ENCODE measurements around the gene LYSMD4. TPM values are rescaled to one million over a fixed set of nuclear protein-coding genes. Genes with fewer than 3 reads are reported as not detected.
"Not testable (repeated sequence)": the region's sequence is repeated elsewhere in the genome, so short reads cannot be mapped to it uniquely, and the experiment has no call there.

The LYSMD4 gene
- 8.1 and 9.2 TPM in 2 replicates for total RNA-seq

DNA sequence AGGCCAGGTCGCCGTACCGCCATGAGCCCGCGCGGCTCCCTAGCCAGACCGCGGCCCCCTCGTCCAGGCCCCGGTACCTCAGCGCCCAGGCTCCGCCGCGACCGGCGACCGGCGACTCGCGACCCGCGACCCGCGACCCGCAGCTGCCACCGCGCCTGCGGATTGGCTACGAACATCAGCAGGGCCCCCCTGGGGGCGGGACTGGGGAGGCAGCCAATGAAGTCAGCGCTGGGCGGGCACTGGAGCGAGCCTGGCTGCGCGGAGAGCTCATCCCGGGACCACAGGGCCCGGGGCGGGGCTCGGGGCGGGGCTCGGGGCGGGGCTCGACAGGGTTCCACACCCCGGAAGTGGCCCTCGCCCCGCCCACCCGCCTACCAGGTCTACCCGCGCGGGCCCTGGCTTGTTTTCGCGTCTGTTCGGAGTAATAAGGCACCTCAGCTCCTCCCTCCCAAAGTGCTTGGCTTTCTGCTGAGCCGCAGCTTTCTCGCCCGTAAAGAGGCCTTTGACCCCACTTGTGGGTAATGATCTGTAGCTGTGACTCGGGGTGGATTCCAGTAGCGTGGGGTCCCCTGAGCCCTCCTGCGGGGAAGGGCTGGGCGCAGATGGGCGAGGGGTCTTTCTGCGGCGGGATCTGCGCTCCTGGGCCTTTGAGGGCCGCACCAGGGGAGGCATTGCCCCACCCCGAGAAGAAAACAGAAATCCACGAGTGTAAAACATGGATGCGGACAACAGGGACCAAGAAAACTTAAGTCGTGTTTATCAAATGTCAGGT lies at the start of gene LYSMD4:
Gene LYSMD4, minus strand, starts transcription at position 170 of the 772 bp plus-strand sequence. CDS start 1,438 bp downstream, outside the sequence.
- DNase-seq (ENCODE audit: low read depth, low spot score): peak; percentile 75

DNA sequence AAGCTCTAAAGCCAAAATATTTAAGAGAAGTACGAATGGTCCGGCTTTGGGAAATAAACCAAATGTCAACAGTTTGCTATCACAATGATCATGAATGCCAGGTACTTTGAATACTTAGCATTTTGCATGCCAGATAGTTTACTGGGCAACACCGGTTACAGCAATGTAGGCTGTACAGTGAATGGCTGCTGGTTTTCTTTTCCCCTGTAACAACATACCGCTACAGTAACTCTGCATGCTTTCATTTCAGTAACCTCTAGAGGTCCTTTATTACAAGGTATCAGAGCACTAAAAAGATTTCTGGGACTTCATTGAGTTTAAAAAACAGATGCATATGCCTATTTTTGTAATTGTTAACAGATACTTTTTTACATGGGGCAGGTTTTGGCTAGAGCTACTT lies 48.8 kb upstream of the LYSMD4 start:
- not testable (repeated sequence) for DNase-seq (ENCODE audit: low read depth, low spot score)

DNA sequence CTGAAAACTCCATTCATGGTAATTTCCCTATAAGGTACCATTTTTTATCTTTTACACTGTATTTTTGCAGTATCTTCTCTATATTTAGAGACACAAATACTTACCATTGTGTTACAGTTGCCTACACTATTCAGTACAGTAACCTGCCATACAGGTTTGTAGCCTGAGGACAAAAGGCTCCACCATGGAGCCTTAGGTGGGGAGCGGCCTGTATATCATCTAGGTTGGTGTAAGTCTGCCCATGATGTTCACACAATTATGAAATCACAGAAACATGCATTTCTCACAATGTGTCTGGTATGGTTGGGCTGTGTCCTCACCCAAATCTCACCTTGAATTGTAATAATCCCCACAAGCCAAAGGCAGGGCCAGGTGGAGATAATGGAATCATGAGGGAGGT lies 43.9 kb upstream of the LYSMD4 start:
- no peak for DNase-seq (ENCODE audit: low read depth, low spot score)

DNA sequence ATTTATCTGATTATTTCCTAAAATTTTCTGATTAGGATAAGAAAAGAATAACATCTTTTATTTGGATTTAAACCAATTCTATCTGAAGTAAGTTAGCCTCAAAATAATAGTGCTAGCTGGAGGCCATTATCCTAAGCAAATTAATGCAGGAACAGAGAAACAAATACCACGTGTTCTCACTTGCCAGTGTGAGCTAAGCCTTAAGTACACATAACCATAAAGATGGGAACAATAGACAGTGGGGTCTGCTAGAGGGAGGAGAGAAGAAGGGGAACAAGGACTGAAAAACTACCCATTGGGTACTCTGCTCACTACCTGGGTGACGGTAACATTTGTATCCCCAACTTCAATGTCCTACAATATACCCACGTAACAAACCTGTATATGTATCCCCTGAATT lies 31.3 kb upstream of the LYSMD4 start:
- DNase-seq (ENCODE audit: low read depth, low spot score): no peak

DNA sequence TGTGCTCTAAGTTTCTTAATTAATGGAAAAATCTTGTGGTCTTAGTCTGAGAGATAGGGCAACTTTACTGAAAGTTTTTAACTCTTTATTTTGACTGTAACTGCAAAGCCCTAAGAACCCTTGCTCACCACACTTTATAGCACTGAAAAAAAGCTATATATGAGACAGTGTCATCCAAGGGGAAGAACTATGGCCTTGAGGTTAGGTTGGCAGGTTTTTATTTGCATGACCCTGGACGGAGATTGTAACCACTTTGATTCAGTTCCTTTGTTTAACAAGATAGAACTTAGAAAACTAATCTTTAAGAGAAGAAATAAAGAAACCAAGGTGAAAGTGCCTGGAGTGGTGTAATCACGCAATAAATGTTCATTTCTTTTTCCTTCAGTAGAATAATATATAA lies 30.6 kb upstream of the LYSMD4 start:
- DNase-seq (ENCODE audit: low read depth, low spot score): no peak

DNA sequence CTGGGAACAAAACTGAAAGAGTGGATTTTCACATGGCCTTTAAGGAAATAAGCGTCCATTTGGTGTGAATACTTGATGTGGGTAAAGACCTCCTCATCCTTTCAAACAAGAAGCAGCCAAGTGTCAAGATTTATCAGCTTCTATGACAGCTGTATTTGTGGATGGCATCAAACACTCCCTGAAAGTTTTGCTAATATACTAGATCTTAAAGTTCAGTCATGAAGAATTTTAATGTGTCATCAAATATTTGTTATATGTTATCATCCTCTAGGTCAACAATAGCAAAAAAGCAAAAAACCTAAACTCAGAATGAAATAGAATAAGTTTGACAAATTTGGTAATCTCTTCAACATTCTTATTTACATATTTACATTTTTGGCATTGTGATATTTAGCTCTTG lies 29.1 kb upstream of the LYSMD4 start:
- DNase-seq (ENCODE audit: low read depth, low spot score): no peak

DNA sequence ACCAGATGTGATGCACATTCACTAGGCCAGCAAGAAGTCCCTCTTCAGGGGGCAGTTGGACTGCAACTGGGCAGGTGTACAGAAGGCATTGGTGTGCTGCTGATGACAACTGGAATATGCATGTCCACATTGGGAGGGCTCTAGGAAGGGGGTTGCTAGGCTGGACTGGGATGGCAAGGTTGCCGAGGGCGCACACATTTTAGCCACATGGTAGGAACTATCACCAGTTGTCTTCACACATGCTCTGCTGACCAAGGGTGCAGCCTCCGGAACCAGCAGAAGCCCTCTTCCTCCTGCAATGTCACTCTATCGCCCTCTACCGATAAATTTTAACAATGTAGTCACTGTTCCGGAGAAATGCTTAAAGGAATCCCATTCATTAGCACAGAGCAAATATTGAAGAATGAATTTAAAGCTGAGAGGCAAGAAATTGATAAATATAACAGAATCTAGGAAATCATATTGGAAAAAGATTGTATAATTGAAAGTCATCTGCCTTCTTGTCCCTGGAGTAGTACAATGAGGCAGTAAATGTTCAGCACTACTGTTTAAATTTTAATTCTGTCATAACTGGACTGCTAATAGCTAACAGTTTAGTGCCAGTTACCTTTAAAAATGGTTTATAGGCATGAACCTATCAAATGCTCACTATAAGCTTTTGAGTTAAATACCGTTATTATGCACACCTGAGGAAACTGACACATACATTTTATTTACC lies 22.6 kb upstream of the LYSMD4 start:
- DNase-seq (ENCODE audit: low read depth, low spot score): peak; percentile 17

DNA sequence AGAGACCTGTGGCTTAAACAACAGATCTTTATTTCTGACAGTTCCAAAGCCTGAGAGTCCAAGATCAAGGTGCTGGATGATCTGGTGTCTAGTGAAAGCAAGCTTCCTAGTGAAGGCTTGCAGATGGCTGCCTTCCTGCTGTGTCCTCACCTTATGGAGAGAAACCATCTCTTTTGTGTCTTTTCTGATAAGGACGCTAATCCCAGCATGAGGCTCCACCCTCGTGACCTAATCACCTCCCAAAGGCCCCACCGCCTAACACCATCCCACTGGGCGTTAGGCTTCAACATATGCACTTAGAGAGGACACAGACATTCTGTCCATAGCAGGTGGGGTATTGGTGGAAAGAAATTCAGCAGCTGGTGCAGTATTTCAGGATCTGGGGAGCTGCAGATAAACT lies 19.8 kb upstream of the LYSMD4 start:
- DNase-seq (ENCODE audit: low read depth, low spot score): no peak

DNA sequence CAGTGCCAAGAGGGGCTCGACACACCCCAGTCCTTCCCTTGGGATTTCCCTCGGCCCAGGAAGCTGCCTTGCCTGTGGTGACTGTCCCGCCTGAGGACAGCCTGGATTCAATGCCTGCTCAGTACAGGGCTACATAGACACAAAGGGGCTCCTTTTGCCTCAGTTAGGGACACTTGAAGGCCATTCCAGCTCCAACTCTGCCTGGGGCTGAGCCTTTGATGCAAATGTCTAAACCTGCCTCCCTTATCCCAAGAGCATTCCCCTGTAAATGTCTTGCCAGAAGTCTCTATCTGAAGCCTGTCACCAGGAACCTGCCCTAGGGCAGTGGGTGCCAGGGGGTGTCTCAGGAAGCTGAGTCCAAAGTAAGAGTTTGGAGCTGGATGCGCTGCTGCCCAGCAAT lies 19.3 kb upstream of the LYSMD4 start:
- no peak for DNase-seq (ENCODE audit: low read depth, low spot score)

DNA sequence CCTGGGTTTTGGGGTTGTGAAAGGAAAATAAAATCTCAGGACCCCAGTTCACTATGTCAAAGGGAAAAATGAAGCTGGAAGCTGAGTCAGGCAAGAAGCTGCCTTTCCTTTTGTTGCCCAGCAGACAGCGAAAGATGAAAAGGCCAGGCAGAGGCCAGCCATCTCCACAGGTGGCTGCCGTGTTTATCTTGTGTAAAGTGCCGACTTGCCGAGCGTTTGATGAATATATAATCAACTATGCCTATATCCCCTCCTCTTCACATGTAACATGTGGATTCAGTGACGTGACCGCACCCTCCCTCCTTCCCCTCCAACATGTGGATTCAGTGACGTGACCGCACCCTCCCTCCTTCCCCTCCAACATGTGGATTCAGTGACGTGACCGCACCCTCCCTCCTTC lies 17.1 kb upstream of the LYSMD4 start:
- DNase-seq (ENCODE audit: low read depth, low spot score): not testable (repeated sequence)

DNA sequence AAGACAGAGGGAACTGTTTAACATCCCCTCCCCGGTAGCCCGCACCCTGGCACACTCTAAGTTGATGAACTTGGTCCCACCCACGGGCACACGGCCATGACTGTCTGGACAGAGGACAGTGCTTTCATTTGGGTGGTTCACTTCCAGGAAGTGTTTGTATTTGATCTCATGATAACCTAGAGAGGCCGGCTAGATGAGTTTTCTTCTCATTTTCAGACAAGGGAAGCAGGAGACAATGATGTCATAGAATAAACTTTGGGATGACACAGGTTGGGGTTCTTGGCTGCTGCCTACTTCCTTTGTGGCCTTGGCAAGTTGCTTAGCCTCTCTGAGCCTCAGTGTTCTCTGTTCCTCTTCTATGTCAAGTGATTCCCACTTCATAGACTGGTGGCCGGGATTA lies 16.1 kb upstream of the LYSMD4 start:
- DNase-seq (ENCODE audit: low read depth, low spot score): no peak

DNA sequence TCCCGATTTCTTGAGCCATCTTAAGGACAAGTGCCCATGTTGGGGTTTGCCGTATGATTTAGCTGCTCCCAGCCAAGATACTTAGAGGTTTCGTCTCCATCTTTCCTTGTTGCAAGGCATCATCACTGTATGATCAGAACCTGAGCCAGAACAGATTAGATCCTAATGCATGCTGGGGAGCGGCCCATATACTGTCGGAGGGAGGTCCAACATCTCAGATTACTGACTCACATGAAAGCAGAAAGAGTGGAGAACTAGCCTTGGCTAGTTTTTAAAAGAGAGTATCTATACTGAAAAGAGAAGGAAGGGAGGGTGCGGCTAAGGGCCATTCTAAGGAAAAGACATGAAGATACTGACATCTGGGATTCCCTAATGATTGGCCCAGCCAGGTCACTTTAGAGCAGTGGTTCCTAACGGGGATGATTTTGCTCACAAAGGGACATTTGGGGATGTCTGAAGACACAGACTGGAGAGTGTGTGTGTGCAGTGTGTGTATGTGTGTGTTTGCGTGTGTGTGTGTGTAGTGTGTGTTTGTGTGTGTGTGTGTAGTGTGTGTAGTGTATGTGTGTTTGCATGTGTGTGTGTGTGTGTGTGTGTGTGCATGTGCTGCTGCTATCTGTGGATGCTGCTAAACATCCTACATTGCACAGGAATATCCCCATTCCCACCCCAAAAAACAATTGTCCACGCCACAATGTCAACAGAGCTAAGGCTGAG lies 12.3 kb upstream of the LYSMD4 start:
- DNase-seq (ENCODE audit: low read depth, low spot score): no peak

DNA sequence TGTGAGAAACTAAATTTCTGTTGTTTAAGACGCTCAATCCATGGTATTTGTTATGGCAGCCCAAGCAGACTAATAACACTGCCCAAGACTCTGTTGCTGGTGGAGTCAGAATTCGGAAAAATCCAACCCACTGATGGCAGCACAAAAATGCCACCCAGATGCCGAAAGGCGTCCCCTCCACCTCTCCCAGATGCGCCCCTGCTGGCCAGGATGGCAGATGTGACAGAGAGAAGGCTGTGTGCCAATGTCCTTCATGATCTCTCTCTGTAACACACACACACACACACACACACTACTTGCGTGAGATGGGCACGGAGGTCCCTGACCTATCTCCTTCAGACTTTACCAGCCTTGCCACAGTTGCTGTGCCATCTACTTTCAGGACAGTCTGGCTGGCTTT lies 10.9 kb upstream of the LYSMD4 start:
- no peak for DNase-seq (ENCODE audit: low read depth, low spot score)

DNA sequence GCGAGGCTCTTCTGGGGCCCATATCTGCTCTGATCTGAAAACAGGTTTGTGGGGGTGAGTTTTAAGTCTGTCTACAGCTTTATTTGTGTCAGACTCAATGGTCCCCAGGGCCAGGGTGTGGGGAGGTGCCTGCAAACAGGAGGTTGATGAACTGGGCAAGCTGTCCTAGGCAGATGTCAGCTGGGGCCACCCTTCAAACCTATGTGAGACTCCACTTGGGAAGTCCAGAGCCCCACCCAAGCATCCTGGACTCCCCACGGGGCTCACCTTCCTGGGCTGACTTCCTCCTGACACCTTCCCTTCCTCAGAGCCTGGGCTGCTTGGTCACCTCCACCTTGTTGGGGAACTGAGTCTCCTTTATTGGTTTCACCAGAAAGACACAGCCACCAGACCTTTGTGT lies 8.6 kb upstream of the LYSMD4 start:
- no peak for DNase-seq (ENCODE audit: low read depth, low spot score)

DNA sequence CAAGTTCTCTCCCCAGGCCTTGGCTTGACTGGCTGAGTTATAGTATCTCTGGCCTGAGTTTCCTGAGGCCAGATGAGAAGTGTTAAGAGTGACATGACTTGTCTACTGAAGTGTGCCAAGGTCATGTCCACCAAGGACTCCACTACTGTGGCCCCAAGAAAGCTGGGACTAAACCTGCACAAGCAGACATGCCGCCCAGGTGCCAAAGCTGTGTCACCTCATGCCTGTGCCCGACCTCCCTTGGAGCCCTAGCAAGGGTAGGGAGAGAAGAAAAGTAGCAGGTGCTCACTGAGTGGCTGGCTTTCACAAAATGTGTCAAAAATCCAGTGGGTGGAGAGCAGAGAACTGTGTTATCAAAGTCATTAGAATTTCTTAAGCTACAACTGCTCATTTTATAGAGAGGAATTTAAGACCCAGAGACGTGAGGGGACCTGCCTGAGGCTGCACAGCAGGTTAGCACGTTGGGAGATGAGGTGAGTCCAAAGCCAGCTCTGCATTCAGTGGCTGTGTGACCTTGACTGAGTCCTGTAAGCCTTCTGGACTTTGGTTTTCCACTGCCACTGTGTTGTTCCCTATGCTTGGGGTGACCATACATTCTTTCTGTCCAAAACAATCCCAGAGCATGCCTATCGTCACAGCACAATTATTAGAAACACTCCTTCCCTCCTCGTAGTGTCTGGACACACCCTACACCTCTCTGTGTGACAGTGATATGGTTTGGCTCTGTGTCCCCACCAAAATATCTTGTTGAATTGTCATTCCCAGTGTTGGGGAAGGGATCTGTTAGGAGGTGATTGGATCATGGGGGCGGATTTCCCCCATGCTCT lies 5.0 kb upstream of the LYSMD4 start:
- DNase-seq (ENCODE audit: low read depth, low spot score): no peak

DNA sequence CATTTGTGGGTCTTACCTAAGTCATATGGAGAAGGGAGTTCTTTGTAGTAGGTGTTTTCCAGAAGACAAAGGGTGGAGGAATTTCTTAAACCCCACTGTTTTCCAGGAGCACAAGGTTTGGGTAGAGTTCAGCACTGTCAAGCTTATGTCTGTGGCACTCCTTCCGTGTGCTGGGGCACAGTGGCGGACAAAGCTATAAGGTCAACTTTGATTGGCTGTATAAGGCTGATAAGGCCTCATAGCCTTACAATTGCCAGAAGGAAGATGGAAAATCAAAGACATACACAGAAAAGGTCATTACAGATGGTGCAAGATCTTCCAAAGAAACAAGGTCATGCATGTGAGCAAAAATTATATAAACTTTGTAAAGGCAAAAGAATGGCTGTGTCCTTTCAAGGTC lies 3.5 kb upstream of the LYSMD4 start:
- no peak for DNase-seq (ENCODE audit: low read depth, low spot score)

DNA sequence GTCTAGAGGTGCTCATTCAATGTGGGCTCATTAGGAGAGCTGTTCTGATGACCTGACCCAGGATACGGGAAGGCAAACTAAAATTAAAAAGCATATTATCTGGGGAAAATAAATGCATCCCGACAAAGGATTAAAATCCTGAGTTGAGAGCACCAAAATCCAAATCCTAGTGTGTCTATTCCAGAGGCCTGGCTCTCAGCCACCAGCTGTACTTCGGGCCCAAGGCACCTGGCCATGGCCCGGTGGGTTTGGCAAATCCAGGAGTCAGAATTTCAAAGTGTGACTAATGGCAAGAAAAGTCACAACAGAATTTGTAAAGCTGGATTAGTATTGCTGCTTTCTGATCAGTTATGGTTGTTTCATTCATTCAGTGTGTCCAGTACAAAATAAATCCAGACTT lies 2.6 kb upstream of the LYSMD4 start:
- DNase-seq (ENCODE audit: low read depth, low spot score): no peak

DNA sequence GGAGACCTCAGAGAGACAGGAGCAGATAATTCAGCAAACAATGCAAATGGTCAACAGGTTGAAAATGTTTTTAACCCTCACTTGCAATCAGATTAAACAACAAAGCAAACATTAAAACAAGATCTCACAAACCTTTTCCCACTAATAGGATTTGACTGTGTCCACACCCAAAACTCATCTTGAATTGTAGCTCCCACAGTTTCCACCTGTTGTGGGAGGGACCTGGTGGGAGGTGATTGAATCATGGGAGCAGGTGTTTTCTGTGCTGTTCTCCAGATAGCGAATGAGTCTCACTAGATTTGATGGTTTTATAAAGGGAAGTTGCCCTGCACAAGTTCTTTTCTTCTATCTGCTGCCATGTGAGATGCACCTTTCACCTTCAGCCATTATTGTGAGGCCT lies 1.3 kb upstream of the LYSMD4 start:
- no peak for DNase-seq (ENCODE audit: low read depth, low spot score)

DNA sequence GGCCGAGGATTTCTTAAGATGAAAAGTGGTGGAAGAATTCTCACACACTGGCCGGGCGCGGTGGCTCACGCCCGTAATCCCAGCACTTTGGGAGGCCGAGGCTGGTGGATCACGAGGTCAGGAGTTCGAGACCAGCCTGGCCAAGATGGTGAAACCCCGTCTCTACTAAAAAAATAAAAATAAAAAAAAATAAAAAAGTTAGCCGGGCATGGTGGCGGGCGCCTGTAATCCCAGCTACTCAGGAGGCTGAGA lies 729 bp upstream of the LYSMD4 start:
- DNase-seq (ENCODE audit: low read depth, low spot score): not testable (repeated sequence)

DNA sequence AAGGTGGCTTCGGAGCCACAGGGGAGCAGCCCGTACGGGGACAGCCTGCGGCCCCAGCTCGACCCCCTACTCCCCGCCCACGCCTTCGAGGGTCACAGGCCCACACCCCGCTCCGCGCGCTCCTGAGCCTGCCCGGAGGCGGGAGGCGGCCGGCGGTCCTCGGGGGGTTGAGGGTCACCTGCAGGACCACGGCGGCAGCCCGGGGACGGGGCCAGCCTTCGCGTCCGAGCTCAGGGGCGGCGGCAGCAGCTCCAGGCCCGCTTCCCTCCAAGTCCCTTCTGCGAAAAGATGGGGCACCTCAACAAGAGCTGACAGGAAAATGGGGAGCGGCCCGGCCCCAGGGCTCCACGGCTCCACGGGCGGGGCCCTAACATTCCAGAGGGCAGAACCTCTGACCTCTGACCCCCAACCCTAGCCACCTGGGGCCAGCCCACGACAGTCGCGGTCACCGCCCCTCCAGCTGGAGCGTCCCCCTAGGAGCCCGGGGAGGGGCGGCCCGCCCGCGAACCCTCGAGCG lies 428 bp downstream of the LYSMD4 start:
- no peak for DNase-seq (ENCODE audit: low read depth, low spot score)

DNA sequence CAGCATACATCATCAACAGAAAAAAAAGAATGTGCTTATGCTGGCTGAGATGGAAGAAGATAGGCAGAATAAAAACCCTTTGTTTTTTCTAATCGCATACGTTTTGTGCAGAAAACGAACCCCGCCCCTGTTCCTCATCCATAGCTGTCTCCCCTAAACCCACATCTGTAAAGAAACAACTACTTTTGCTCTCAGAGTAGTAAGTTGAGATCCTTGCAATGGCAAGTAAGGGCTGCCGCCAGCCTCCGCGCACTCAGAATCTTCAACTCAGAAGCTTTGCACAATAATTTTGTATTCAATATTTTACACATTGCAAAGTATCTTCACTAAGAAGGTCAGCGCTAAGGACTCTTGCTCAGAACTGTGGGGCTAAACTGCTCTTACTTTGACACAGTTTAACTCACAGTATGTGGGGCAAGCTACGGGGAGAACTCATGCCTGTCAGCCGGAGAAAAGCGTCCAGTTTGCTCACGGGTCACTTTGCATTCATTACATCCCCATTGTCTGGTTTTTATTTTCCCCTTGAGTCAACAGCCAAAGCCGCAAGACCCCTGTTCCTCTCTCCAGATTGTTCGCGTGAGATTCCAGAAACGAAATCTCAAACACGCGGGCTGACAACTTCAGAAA lies 1.0 kb downstream of the LYSMD4 start:
- DNase-seq (ENCODE audit: low read depth, low spot score): no peak
